ENCODE data around the gene C16orf96. TPM values are rescaled to one million over a fixed set of nuclear protein-coding genes. Genes with fewer than 3 reads are reported as not detected.

The C16orf96 gene
- total and polyA plus RNA-seq, 2 donors (not counting 3 experiments of a cell fraction or from before 2014, with no cell fraction given): not detected

DNA sequence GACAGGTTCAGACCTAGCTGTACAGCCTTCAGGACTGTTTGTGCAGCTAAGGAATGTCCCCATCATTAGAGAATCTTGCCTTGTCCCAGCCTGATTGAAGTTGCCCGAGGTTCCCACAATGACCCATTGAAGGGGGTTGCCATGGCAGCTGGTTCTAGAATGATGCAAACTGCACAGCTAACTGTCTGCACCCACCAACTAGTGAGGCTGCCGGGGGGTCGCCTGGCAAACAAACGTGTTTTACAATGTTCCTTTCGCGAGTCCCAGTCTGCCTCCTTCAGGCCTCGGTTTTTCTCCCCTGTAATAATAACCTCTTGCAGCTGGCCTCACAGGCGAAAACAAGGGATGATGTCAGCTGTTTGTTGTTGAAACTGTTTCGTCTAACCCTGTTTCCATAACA, 5.5 kb downstream of the C16orf96 start:
- Histone ChIP-seq H3K27me3 (ENCODE audit: control insufficient read depth in 2 of 2, insufficient read depth in 2 of 2, low read length in 2 of 2) (peaks cover 0 to 7% of the 10 kb centered on the region in 2 experiments), H3K9me3 (replicated peaks; ENCODE audit: control insufficient read depth, insufficient read depth, low read length) (no peaks in the 10 kb centered on the region), H3K27ac (ENCODE audit: insufficient read depth, low read depth, low read length) (no peak overlapping the region), H4K20me1 (replicated peaks; ENCODE audit: control insufficient read depth, extremely low read depth, insufficient read depth, low read length) (no peaks in the 10 kb centered on the region), H3K79me2 (ENCODE audit: control insufficient read depth, insufficient read depth, low read length) (no peaks in the 10 kb centered on the region), H2AFZ (ENCODE audit: low read depth, low read length) (no peak overlapping the region), H3K9me1 (replicated peaks; ENCODE audit: control insufficient read depth, extremely low read depth, insufficient read depth, low read length) (no peaks in the 10 kb centered on the region), H3K4me2 (ENCODE audit: insufficient read depth, low read length) (no peak overlapping the region), H3K4me3 (replicated peaks in 1 of 3; ENCODE audit: insufficient read depth in 1 of 3, low read depth in 1 of 3, low read length in 3 of 3) (no peak overlapping the region), H3K36me3 (ENCODE audit: control insufficient read depth in 2 of 2, extremely low read depth in 1 of 2, insufficient read depth in 2 of 2, low read length in 2 of 2) (no peaks in the 10 kb centered on the region), H3K4me1 (ENCODE audit: control insufficient read depth, extremely low read depth, insufficient read depth, low read length) (no peaks in the 10 kb centered on the region), H3K9ac (replicated peaks; ENCODE audit: extremely low read depth, insufficient read depth, low read length) (no peak overlapping the region)
- no peak for TF ChIP-seq EZH2 (IDR thresholded peaks at IDR 0.05; ENCODE audit: borderline replicate concordance, low read depth, low read length, severe bottlenecking)
- TF ChIP-seq POLR2AphosphoS5 (IDR thresholded peaks at IDR 0.05; ENCODE audit: insufficient read depth, low read depth, low read length): no peak
- TF ChIP-seq JUN (IDR thresholded peaks at IDR 0.05; ENCODE audit: borderline replicate concordance, insufficient read depth, insufficient read length, low read depth): no peak
- TF ChIP-seq, protein P1, sequence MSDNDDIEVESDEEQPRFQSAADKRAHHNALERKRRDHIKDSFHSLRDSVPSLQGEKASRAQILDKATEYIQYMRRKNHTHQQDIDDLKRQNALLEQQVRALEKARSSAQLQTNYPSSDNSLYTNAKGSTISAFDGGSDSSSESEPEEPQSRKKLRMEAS (IDR thresholded peaks at IDR 0.05; ENCODE audit: insufficient read depth, insufficient read length): no peak
- CTCF ChIA-PET: interaction anchor here (1.3 to 3.6 kb wide), 3 partner anchors 11 to 24 kb away, joined by 7 to 25 read pairs (median 10); no protein-coding TSS in a partner anchor
- dilution Hi-C loops (cut with MboI; ENCODE audit: extremely low pct_ligation_motif_present, low sequenced_read_pairs): no loop called here
- intact Hi-C loops (cut with micrococcal nuclease): no loop called here
- FAIRE-seq (no peak), DNase-seq (ENCODE audit: low read depth, low spot score) (no peak)
- BruUV-seq (replicated peaks): no TSS peak
- POLR2A ChIA-PET: no interaction called here

DNA sequence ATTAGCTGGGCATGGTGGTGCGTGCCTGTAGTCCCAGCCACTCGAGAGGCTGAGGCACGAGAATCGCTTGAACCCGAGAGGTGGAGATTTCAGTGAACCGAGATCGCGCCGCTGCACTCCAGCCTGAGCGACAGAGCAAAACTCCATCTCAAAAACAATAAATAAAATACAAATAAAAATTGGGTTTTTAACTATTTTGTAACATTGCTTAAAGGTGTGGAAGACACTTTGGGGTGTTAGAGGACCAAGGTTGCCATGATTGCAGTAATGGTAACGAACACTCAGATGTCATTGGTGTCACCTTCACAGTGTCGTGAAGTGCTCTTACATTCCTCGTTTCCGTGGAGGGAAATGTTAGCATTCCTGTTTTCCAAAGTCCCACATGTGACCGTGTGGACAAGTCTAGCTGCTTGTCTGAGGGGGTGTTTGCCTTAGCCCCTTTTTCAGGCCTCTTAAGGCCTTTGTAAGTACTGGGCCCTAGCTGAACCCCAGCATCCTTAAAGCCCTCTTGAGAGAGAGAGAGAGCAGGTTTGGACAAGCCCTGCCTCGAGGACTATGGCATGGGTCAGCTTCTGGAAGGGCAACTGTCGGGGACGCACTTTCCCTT, 8.6 kb downstream of the C16orf96 start:
- Histone ChIP-seq H3K9ac (replicated peaks; ENCODE audit: extremely low read depth, insufficient read depth, low read length) (no peak overlapping the region), H2AFZ (ENCODE audit: low read depth, low read length) (no peak overlapping the region), H3K36me3 (ENCODE audit: control insufficient read depth in 2 of 2, extremely low read depth in 1 of 2, insufficient read depth in 2 of 2, low read length in 2 of 2) (no peaks in the 10 kb centered on the region), H3K4me2 (ENCODE audit: insufficient read depth, low read length) (no peak overlapping the region), H3K9me1 (replicated peaks; ENCODE audit: control insufficient read depth, extremely low read depth, insufficient read depth, low read length) (no peaks in the 10 kb centered on the region), H4K20me1 (replicated peaks; ENCODE audit: control insufficient read depth, extremely low read depth, insufficient read depth, low read length) (no peaks in the 10 kb centered on the region), H3K27ac (ENCODE audit: insufficient read depth, low read depth, low read length) (no peak overlapping the region), H3K4me1 (ENCODE audit: control insufficient read depth, extremely low read depth, insufficient read depth, low read length) (no peaks in the 10 kb centered on the region), H3K4me3 (replicated peaks in 1 of 3; ENCODE audit: insufficient read depth in 1 of 3, low read depth in 1 of 3, low read length in 3 of 3) (no peak overlapping the region), H3K79me2 (ENCODE audit: control insufficient read depth, insufficient read depth, low read length) (no peaks in the 10 kb centered on the region), H3K9me3 (replicated peaks; ENCODE audit: control insufficient read depth, insufficient read depth, low read length) (no peaks in the 10 kb centered on the region), H3K27me3 (ENCODE audit: control insufficient read depth in 2 of 2, insufficient read depth in 2 of 2, low read length in 2 of 2) (peaks cover 0 to 7% of the 10 kb centered on the region in 2 experiments)
- intact Hi-C loops (cut with micrococcal nuclease) (loop anchor here (5.0 kb wide), 1 partner anchor 343 kb away; no protein-coding TSS in a partner anchor), dilution Hi-C loops (cut with MboI; ENCODE audit: extremely low pct_ligation_motif_present, low sequenced_read_pairs) (no loop called here)
- DNase-seq (ENCODE audit: low read depth, low spot score) (no peak), FAIRE-seq (no peak)
- no TSS peak for BruUV-seq (replicated peaks)
- TF ChIP-seq POLR2AphosphoS5 (IDR thresholded peaks at IDR 0.05; ENCODE audit: insufficient read depth, low read depth, low read length) (no peak), GATA2 (IDR thresholded peaks at IDR 0.05; ENCODE audit: insufficient read depth, insufficient read length, low read depth, low read length) (no peak), JUN (IDR thresholded peaks at IDR 0.05; ENCODE audit: borderline replicate concordance, insufficient read depth, insufficient read length, low read depth) (no peak), POLR2A (IDR thresholded peaks at IDR 0.05; ENCODE audit: low read depth, low read length) (no peak), EZH2 (IDR thresholded peaks at IDR 0.05; ENCODE audit: borderline replicate concordance, low read depth, low read length, severe bottlenecking) (no peak), FOS (IDR thresholded peaks at IDR 0.05; ENCODE audit: borderline replicate concordance, insufficient read depth, low read length) (no peak), MYC (IDR thresholded peaks at IDR 0.05; ENCODE audit: low read depth, low read length) (no peak)
- TF ChIP-seq, protein P1 (IDR thresholded peaks at IDR 0.05; ENCODE audit: insufficient read depth, insufficient read length): no peak
- TF ChIP-seq, protein P2, sequence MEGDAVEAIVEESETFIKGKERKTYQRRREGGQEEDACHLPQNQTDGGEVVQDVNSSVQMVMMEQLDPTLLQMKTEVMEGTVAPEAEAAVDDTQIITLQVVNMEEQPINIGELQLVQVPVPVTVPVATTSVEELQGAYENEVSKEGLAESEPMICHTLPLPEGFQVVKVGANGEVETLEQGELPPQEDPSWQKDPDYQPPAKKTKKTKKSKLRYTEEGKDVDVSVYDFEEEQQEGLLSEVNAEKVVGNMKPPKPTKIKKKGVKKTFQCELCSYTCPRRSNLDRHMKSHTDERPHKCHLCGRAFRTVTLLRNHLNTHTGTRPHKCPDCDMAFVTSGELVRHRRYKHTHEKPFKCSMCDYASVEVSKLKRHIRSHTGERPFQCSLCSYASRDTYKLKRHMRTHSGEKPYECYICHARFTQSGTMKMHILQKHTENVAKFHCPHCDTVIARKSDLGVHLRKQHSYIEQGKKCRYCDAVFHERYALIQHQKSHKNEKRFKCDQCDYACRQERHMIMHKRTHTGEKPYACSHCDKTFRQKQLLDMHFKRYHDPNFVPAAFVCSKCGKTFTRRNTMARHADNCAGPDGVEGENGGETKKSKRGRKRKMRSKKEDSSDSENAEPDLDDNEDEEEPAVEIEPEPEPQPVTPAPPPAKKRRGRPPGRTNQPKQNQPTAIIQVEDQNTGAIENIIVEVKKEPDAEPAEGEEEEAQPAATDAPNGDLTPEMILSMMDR (IDR thresholded peaks at IDR 0.05; ENCODE audit: extremely low read depth in 1 of 2, insufficient read depth in 1 of 2, low read depth in 1 of 2, low read length in 2 of 2): no peak
- POLR2A ChIA-PET: no interaction called here
- CTCF ChIA-PET: interaction anchor here (0.8 to 1.1 kb wide), 2 partner anchors 14 to 16 kb away, joined by 3 to 8 read pairs; no protein-coding TSS in a partner anchor

All from endothelial cell of umbilical vein (primary cell).